Right renal pelvis (tissue), 4 donors: Measurements from ENCODE around the gene TAB2. TPM values are rescaled to one million over a fixed set of nuclear protein-coding genes. Genes with fewer than 3 reads are reported as not detected.
"Not testable (repeated sequence)": the region's sequence is repeated elsewhere in the genome, so short reads cannot be mapped to it uniquely, and the experiment has no call there.

Source experiments
- DNase-seq, 4 donors: peaks; one replicate each; pipeline ENCODE4 v3.0.0-alpha.2; 2013; ENCODE audit warnings: low read depth in 4 of 4, low spot score in 3 of 4, missing footprints in 1 of 4
- polyA plus RNA-seq, 4 donors: library from polyadenylated mRNA; unstranded; fragments of 120-200 nt; gene quantifications; one replicate each; pipeline ENCODE4 v1.2.1, GENCODE V29; 2013; ENCODE audit not compliant: insufficient read length in 4 of 4

TAB2 gene
- polyA plus RNA-seq, 4 donors = 82.9 to 110 (median 104) TPM

GRCh38 chr6:149455031-149455732 lies 137.7 kb downstream of the TAB2 start:
- DNase-seq = no peak

GRCh38 chr6:149456311-149457021 lies 139.0 kb downstream of the TAB2 start:
- DNase-seq = no peak

GRCh38 chr6:149457316-149457884 lies 139.9 kb downstream of the TAB2 start:
- DNase-seq = no peak

GRCh38 chr6:149458196-149458595 lies 140.7 kb downstream of the TAB2 start:
- DNase-seq = no peak

- DNase-seq = no peak
These were observed 141.3 kb downstream of the TAB2 start for GRCh38 chr6:149458806-149459205.

GRCh38 chr6:149459761-149460160 lies 142.2 kb downstream of the TAB2 start:
- no peak for DNase-seq

- not testable (repeated sequence) for DNase-seq
These were observed 142.7 kb downstream of the TAB2 start for GRCh38 chr6:149460249-149460648.

Other genes with a start within 250 kb of the TAB2 start
- gene SUMO4, start 82.5 kb downstream of the TAB2 start, polyA plus RNA-seq = 1 to 10 TPM in 1 of 4 donors, under 1 TPM in 3; 0.46 to 1.0 (median 0.54) TPM
- under 1 TPM; 0.20 to 0.54 (median 0.39) TPM for gene ZC3H12D, start 167.3 kb downstream of the TAB2 start, polyA plus RNA-seq
- 10 to 100 TPM; 53.8 to 66.2 (median 63.8) TPM for gene PPIL4, start 228.3 kb downstream of the TAB2 start, polyA plus RNA-seq
- 100 to 1,000 TPM in 3 of 4 donors, 10 to 100 TPM in 1; 91.3 to 112 (median 108) TPM for gene GINM1, start 248.7 kb downstream of the TAB2 start, polyA plus RNA-seq